GM21360 (cell line): ENCODE data around the gene MATN1.

Source experiments
- ATAC-seq: cut with Tn5 transposase; IDR thresholded peaks from one replicate; pipeline ENCODE4 v1.9.1; 2021; ENCODE audit warnings: mild to moderate bottlenecking, moderate library complexity; ENCODE audit not compliant: unreplicated experiment

Gene MATN1

DNA sequence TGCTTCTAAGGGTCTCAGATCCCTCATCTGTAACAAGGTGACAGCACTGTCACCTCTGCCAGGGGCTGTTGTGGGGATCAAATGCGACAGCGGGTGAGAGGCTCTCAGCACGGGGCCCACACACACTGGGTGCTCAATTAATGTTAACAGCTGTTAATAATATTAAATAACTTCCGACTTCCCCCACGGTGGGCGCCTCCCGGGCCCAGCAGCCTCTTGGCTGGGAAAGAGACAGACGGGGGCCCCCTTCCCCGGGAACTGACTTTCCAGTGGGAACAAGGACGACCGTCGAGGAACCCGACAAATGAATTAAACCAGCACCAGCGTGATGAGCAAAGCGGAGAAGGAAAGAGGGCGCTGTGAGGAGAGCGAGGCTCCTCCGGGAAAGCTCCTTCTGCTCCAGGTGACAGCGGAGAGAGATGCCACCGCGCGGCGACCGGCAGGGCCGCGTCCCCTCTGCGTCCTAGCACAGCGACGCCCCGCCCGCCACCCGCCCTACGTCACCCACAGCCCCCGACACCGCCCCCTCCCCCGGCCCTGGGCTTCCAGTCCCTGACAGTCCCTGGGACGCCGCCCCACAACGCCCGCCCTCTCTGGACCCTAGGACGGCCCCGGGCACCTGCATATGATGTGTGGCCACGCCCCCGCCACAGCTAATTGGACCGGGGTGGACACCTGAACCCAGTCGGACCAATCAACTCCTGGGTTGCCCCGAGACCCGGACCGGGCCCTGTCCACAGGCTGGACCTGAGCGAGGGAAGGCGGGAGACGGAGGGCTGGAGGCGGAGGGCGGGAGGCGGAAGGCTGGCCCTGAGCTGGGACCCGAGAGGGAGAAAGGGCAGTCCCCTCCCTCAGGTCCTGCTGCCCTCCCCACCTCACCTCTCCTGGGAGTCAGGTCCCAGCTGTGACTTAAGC, 38.2 kb downstream of the MATN1 start:
- ATAC-seq: no peak

DNA sequence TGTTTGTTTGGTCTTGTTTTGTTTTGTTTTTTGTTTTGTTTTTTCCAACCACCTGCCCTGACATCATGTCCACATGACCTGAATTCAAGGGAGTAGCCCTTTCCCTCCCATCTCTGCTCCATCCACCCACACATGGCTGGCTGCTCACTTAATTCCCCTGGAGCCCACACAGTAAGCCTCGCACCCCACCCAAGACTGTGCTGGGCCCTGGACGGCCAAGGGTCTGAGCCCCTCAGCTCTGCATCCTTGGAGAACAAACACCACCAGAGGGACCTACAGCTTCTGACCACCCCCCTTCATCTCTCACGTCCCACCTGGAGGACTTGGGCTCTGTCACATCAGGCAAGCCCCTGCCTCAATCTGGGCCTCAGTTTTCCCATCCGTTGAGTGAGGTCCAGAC, 39.1 kb downstream of the MATN1 start:
- no peak for ATAC-seq

DNA sequence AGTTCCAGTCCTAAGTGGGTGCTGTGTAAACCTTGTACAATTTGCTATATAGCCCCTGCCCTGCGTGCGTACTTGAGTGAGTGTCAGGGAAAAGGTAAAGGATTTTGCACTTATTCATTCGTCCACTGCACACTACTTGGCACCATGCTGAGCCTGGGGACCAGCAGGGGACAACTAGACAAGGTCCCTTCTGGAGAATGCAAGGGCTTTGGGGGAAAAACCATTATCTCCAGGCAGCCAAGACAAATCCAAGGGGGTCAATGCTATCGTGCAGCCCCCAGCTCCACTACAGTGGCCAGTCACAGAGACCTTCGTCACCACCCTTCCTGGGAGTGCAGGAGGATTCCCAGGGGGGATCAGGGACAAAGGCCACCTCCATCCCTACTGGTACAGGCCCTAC, 39.7 kb downstream of the MATN1 start:
- no peak for ATAC-seq

- ATAC-seq: no peak
Measured at GRCh38 chr1:30682396-30683275, 40.7 kb downstream of the MATN1 start.

DNA sequence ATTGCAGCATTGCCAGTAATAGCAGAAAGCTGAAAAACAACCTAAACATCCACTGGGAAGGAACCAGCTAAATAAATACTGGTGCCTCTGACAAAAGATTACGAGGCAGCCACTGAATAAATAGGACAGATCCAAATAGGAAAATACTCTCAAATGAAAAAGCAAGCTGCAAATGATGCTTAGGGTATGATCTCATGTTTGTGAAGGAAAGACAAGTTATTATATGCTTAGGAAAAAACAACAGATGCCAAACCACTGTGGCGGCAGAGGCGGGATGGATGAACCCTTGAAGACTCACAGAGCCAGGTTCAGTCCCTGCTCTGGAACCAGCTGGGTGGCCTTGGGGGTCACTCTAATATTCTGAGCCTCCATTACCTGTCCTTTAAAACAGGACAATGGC, 41.6 kb downstream of the MATN1 start:
- ATAC-seq: no peak

GRCh38 chr1:30680879-30681278, 42.5 kb downstream of the MATN1 start:
- ATAC-seq: no peak

- ATAC-seq: no peak
Measured at GRCh38 chr1:30680429-30680828, 43.0 kb downstream of the MATN1 start.

GRCh38 chr1:30679976-30680305, 43.4 kb downstream of the MATN1 start:
- ATAC-seq: no peak

DNA sequence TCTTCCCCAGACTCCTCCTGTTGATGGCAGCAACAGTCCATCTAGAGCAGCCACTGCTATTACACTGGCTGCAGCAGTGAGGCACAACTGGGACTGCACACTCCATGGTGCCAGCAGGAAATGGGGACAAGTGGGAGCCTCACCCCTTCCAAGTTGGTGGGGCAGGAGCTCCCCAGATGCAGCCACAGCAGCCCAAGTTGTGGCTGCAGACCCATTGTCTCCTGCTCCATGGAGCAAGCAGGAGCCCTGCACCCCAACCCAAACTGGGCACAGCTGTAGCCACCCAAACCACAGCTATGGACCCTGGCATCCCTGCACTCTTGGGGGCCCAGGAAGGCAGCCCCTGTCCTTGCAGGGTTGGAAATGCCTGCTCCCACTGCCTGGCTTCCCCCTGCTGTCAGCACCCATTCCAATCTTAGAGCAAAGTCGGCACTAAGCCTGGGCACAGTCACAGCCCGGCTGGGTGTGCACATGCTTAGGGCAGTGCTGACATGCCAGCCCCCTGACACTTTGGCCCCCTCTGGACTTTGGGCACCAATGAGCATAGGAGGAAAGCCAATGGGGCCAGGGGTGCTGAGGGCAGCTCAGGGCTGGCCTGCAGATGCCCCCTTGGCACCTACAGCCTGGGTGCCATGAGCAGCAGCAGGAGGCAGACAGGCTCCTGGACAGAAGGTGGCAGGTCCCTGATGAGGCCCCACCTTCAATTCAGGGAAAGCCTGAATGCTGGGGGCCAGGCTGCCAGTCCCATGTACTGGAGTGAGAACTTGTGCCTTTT, 44.0 kb downstream of the MATN1 start:
- no peak for ATAC-seq

- no peak for ATAC-seq
Measured at GRCh38 chr1:30678209-30678608, 45.2 kb downstream of the MATN1 start.

- ATAC-seq: no peak
Measured at GRCh38 chr1:30677471-30677870, 45.9 kb downstream of the MATN1 start.

DNA sequence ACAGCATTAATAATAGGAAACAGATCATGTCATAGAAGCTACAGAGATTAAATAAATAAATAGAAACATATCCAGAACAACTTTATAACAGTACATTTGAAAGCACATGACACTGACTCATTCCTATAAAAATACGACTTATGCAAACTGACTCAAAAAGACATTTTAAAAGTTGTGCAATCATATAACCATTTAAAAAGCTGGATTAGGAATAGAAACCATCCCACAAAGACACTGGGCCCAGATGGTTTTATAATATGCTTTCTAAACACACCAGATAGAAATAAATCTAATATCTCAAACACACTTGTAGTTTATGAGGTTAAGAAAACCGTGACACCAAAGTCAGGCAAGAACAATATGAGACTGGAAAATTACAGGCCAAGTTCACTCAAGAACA, 47.6 kb downstream of the MATN1 start:
- ATAC-seq: no peak

DNA sequence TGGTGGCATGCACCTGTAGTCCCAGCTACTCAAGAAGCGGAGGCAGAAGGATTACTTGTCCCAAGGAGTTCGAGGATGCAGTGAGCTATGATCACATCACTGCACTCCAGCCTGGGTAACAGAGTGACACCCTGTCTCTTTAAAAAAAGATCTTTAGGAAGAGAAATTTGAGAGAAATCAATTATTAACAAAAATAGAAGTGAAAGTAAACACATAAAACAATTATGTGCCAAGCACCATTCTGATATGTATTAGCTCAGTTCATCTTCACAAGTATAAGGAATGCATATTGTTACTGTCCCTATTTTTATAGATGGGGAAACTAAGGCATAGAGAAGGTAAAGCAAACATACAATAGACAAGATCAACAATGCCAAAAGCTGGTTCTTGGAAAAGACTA, 48.1 kb downstream of the MATN1 start:
- ATAC-seq: no peak

DNA sequence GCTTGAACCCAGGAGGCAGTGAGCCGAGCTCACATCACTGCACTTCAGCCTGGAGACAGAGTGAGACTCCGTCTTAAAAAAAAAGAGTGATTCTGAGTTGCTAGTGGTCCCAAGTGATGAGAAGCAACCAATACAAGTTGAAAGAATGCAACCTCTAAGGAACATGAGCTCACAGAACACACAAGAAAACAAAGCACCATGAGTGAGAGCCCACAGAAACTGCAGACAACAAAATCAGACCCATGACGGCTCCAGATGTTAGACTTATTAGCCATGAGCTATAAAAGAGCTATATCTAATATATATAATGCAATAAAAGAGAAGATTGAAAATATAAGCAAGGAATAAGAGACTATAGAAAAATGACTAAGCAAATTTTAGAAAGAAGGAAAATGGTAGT, 50.0 kb downstream of the MATN1 start:
- no peak for ATAC-seq

GRCh38 chr1:30672661-30673060, 50.7 kb downstream of the MATN1 start:
- ATAC-seq: no peak

DNA sequence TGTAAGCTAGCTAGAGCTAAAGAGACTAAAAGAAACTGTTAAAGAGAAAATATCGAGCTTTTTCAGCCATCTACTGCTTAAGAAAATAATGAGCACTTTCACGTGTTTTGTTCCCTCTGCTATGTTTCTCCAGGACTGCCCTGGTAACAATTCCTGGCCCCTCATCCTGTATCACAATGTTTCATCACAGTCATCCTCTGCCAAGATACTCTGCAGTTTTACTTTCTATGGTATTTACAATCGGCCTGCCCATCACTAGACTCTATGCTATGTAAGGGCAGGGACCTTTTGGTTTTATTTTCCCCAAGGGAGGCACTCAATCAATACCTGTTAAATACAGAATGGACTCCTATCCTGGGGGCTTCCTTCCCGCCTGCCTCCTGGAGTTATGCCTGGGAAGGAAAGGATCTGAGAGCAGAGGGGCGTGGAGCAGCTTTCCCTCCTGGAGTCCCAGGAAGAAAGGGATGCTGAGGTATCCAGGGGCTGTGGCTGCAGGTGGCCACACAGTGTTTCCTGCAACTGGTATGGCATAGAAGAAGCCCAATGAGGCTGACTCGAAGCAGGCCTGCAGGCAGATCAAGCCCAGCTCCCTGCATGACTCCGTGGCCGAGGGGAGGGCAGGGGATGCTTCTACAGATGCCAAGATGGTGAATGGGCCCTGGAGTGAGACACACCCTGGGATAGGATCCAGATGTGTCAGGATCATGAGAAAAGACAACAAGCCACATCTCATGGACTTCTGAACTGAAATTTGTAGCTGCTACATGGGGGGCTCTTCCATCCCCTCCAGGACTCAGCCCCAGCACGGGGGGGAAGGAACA, 52.9 kb downstream of the MATN1 start:
- ATAC-seq: no peak

DNA sequence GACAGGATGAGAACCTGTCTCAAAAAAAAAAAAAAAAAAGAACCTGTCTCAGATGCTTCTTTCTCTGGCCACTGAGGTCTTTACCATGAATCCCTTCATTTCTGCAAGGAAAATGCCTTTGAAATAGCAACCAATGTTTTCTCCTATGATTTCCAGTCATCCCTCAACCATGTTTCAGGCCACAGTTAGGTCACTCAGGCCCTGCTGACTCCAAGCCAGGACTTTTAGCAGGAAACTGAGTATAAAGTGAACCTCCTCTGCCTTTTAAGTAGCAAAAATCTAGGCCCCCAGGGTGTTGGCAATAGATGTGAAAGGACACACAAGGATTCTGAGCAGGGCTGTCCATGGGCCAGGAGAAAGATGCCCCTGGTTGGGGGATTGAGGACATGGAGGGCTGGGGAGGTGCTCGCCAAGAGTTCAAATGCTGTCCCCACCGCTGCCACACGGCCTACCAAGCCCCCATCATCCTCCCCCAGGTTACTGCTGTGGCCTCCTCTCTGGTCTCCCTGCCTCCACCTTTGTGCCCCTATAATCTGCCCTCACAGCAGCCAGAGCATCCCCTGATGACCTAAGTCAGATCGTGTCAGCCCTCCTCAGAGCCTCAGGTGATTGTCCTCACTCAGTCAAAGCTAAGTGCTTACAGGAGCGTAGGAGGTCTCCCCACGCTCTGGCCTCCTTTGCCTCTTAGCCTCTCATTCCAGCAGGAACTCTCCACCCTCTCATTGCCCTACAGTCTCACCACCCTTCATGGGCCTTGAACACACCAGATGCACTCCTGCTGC, 54.6 kb downstream of the MATN1 start:
- ATAC-seq: no peak

GRCh38 chr1:30668024-30668423, 55.4 kb downstream of the MATN1 start:
- ATAC-seq: no peak

- ATAC-seq: no peak
Measured at GRCh38 chr1:30666756-30667273, 56.6 kb downstream of the MATN1 start.
